Ammon's horn (tissue), 1 donor: Measurements from ENCODE around the gene TUT4.

Source experiments
- DNase-seq: peaks from one replicate; pipeline ENCODE4 v3.0.0-alpha.2; 2016; ENCODE audit warnings: low spot score

TUT4 gene

DNA sequence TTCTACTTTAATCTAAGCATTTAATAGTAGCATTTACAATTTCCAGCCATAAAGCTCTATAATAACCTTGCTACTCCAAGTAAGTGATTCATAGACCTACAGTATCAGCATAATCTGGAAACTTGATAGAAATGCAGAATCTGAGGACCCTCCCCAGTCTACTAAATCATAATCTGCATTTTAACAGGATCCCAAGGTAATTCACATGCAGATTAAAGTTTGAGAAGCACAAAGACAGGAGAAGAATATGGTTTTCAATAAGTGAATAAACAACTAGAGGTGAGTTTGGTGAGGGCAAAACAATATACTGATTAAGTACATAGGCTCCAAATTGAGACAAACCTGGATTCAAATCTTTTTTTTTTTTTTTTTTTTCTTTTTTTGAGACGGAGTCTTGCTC lies 91.1 kb downstream of the TUT4 start:
- DNase-seq = no peak

DNA sequence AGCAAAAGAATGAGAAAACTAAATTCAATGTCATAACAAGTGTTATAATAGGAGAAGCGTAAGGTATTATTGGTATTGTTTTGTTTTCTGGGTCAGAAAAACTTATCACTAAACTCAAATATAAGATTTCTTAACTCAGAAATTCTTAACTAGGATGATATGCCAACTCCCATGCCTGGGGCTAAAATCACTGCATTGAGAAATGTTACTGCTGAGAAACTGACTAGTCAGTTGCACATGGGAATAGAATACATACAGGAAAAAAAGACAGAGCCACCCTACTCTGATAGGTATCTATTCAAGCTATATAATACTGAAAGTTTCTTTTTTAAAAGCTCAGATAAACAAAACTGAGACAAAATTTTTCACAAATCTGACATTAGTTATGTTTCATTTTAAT lies 92.2 kb downstream of the TUT4 start:
- DNase-seq = no peak

DNA sequence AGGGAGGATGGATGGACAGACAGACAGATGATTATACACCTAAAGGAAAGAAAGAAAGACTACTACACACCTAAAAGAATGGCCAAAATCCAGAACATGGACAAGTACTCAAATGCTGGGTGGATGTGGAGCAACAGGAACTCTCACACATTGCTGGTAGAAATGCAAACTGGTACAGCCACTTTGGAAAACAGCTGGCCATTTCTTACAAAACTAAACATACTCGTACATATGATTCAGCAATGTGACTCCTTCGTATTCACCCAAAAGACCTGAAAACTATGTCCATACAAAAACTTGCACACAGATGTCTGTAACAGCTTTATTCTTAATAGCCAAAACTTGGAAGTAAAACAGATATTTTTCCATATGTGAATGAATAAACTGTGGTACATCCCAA lies 97.2 kb downstream of the TUT4 start:
- DNase-seq = no peak

DNA sequence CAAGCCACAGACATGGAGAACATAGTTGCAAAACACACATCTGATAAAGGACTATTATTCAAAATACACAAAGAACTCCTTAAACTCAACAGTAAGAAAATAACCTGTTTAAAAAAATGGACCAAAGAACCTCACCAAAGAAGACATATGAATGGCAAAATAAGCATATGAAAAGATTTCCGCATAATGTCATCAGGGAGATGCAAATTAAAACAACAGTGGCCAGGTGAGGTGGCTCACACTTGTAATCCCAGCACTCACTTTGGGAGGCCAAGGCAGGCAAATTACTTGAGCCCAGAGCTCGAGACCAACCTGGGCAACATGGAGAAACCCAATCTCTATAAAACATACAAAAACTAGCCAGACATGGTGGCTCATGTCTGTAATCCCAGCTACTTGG lies 98.1 kb downstream of the TUT4 start:
- DNase-seq = no peak

DNA sequence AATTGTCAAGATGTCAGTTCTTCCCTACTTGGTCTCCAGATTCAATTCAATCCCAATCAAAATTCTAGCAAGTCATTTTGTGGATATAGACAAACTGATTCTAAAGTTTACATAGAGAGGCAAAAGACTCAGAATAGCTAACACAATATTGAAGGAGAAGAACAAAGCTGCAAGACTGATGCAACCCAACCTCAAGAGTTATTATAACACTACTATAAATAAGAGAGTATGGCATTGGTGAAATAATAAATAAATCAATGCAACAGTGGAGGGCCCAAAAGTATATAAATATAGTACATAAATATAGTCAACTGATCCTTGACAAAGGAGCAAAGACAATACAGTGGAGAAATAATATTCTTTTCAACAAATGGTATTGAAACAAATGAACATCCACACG lies 98.8 kb downstream of the TUT4 start:
- DNase-seq = no peak

DNA sequence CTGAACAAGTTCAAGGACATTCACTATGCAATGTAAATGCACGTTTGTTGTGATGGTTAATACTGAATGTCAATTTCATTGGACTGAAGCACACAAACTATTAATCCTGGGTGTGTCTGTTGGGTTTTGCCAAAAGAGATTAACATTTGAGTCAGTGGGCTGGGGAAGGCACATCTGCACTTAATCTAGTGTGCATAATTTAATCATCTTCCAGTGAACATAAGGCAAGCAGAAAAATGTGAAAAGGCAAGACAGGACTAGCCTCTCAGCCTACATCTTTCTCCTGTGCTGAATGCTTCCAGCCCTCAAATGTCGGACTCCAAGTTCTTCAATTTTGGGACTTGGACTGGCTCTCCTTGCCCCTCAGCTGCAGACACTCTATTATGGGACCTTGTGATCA lies 108.4 kb downstream of the TUT4 start:
- DNase-seq = no peak

DNA sequence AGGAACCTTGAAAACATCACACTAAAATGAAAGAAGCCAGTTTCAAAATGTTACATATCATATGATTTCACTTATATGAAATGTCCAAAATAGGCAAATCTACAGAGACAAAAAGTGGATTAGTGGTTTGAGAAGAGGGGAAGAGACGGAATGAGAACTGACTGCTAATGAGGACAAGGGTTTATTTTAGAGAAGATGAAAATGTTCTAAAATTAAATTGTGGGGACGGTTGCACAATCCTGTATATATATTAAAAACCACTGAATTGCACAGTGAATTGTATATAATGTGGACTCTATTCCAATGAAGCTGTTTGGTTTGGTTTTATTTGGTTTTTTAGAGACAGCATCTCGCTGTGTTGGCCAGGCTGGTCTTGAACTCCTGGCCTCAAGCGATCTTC lies 112.9 kb downstream of the TUT4 start:
- no peak for DNase-seq

DNA sequence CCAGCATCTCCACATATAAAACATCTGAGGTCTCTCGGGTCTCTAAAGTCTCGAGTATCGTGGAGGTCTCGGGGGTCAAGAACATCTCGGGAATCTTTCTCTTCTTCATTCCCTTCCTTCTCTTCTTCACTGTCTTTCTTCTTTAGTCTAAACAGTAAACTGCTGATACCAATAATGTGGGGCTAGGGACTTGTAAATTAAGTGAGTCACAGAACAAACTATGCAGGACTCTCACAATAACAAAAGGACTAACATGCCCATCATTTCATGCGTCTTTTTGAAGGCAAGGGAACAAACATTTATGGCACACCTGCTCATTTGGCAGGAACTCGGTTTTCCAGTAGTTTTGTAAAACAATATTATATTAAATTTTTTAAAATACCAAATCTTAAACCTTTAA lies 116.1 kb downstream of the TUT4 start:
- DNase-seq = no peak

DNA sequence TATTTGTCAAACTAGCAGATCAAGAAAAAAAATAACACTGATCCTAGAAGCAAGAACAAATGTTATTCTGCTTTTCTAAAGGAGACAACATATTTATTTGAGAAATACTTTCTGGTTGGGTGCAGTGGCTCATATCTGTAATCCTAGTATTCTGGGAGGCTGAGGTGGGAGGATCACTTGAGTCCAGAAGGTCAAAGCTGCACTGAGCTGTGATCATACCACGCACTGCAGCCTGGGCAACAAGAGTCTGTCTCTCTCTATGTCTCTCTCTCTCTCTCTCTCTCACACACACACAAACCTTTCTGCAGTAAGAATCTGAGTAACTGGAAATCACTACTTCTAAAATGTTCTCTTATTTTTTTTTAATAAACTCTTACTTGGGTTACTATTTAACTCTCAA lies 117.2 kb downstream of the TUT4 start:
- no peak for DNase-seq

DNA sequence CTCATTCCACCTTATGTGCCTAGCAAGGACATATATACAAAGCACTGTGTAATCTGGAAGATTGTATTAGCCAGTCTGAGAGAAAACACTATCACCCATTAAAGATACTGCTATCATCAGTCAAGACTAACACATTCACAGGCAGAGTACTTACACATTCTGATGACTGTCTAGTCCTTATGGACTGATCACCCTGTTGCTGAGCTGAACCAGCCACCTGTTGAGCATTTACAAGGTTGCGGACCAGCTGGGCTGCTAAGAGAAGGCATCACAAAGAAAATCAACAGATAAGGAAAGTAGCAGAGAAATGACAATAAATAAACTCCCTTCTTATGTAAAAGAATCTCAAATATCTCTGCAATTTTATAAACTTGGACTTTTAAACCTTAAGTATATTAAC lies 117.7 kb downstream of the TUT4 start:
- no peak for DNase-seq

DNA sequence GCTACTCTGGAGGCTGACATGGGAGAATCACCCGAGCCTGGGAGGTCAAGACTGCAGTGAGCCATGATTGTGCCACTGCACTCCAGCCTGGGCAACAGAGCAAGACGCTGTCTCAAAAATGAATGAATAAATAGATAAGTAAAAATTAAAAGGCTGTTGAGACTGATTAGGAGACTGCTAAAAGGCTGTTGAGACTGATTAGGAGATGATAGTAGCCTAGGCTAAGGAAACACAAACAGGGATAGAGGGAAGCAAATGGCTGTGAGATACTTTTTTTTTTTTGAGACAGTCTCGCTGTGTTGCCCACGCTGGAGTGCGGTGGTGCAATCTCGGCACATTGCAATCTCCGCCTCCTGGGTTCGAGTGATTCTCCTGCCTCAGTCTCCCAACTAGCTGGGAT lies 120.1 kb downstream of the TUT4 start:
- DNase-seq = no peak

DNA sequence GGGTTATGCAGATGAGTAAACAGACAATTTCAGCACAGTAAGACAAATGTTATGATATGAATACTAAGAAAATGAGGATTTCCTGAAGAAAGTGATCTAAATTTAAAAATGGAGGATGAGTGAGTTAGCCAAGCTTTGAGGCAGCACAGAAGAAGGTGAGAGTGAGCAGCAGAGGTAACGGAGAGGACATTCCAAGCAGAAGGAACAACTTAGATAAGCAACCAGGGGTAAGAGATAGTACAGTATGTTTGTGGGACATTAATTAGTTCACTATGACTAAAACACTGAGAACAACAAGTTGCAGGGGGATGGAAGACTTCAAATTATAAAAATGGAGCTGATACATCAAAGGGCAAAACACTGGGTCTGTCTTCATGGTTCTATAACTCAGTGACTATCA lies 125.7 kb downstream of the TUT4 start:
- no peak for DNase-seq

DNA sequence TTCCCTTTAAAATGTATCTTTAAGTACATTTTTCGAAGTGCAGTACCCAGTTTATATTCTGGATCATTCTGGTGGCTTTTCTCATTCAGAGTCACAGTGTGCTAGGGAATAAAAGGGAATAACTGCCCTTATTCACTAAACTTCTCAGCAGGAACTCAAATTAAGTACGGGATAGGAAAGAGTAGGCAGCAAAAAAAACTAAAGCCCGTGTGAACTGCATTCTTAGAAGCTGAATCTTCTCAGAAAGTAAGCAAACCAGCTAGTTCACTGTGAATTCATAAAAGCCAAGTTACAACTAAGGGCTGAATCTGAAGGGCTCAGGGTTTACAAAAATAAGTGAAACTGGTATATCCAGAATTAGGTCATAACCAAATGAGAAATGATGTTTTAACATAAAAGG lies 126.5 kb downstream of the TUT4 start:
- DNase-seq = no peak

DNA sequence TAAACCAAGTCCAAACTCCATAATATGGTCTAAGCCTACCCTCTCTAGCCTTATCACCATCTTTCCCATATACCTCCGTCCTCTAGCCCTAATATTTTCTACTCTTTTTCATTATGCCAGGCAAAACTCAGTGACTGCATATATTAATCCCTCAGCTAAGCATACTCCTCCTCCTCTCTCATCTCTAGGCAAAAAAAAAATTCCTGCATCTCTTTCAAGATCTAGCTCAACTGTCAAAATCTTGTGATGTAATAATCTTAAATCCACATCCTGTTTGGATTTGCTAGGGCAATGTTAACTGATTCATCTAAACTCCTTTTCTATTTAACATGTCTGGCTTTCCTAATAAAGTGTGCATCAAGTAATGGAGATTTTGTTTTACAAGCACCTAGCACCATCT lies 128.1 kb downstream of the TUT4 start:
- no peak for DNase-seq

DNA sequence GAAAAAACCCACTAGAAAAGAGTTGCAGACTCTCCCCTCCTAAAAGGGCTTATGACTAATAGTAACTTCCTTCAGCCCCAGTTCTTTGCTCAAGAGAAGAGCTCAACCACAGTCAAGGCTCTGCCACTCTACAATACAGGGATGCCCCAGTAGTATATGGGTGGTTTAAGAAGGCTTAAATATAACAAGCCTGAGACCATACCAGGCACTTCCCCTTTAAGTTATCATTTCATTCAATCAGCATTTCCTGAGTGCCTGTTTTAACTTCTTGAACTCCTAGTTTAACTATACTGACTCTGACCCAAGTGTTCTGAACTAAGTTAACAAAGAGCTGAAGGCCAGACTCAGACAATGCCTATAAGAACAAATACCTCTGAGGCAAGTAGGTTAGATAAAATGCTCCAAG lies 128.7 kb downstream of the TUT4 start:
- no peak for DNase-seq

DNA sequence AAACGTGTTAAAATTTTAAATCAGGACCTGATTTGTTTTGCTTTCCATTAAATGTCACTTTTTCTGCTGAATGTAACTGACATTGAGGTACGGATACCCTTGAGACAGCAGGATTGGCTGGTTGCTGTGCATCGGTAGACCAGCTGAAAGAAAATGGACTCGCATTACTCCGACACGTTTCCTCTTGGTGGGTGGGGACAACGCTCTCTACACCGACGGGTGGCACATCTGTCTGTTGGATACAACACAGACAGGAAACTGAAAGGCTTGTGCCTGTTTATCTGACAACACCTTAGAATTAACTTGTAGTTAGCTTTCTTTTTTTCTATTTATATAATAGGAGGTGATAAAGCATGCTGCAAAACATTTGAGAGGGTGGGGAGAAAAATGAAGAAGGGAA lies 129.1 kb downstream of the TUT4 start:
- no peak for DNase-seq

DNA sequence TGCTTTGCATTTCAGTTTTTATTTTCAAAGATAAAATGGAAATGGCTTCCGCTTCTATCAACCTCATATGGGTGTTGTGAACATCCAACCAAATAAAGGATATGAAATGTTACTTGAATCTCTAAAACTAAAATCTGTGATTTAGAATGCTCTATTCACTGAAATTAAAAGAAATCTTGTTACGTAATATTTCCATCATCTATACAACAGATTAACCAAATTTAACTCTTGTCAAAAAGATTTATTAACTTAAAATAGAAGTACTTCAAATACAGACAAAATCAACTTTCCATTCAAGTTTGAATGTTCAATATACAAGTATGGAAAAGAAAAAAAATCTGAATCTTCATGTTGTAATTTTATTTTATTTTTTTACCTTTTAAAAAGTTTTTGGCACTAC lies 129.8 kb downstream of the TUT4 start:
- no peak for DNase-seq

DNA sequence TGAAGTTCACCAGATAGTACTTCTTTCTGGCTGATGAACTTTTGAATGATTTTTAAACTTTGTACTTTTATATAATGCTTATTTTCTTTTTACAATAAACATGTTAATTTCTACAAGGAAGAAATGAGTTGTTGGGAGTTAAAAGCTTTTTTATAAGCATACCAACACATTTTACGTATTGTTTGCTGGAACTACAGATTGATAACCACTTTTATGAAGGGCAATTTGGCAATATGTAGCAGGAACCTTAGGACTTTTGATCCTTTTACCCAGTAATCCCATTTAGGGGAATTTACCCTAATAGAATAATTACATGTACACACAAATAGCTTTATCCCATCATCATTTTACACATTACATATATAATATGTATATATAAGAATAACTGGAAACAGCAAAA lies 132.2 kb downstream of the TUT4 start:
- DNase-seq = no peak

DNA sequence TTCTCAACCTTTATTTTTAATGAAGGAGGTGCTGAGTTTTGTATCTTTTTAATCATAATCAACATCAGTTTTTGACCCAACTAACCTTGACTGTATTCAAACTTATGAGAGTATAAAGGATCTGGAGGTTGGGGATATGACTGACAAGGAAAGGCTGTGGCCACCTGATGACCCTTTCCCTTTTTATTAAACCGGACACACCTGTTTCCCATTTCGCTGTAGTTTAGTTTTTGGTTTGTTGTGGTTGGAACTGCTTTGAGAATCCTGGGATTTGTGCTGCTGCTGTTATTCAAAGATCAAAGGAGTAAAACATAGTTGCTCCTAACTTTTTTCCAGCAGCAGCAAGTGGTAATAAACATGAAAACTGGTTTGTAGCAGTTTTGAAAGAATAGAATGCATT lies 136.1 kb downstream of the TUT4 start:
- no peak for DNase-seq

DNA sequence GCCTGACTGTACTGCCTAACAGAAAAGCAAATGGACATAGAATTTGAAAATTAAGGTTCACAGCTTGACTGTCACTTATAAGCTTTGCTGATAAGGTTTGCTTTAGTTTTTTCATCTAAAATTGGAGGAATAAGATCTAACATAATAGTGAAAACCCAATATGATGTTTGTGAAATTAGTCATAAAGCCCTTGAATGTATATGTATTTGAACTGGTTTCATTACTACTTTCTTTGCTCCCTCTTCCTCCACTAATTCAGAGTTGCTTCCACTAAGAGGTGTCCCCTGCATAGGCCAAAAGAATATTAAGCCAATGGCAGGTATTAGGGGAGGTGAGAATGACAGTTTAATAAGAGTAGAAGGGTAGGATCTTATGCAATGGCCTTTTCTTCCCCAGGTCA lies 137.9 kb downstream of the TUT4 start:
- no peak for DNase-seq

DNA sequence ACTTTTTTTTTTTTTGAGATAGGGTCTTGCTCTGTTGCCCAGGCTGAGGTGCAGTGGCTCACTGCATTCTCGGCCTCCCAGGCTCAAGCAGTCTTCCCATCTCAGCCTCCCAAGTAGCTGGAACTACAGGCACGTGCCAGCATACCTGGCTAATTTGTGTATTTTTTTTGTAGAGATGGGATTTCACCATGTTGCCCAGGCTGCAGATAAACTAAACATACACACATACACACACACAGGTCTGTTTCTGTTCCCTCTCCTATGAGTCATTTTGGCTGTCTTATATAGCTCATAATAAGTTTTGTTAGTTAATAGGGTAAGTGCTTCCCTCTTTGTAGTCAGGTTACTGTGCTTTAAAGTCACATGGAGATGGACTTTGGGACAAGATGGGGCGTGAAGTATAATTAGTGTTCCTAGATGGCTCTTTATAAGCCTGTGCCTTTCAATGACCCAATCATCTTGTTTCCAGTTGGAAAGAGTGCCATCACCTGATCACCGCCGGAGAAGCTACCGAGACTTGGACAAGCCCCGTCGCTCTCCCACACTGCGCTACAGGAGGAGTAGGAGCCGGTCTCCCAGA lies 139.4 kb downstream of the TUT4 start:
- DNase-seq = no peak

DNA sequence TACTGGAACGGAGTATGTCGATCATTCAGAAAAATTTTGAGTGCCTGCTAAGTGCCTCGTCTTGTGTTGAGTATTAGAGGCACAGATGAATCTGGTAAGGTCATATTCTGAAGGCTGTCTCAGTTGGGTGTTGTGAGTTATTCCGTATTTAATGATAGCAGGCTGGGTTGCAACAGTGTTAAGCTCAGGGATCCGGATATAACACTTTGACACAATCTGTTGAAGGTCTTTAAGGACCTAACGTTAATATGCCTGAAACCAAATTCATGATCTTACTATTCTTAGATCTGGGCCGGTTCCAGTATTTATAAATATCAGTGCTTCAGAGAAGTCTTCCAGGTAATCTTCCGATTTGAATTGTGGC lies 147.9 kb downstream of the TUT4 start:
- DNase-seq = no peak

DNA sequence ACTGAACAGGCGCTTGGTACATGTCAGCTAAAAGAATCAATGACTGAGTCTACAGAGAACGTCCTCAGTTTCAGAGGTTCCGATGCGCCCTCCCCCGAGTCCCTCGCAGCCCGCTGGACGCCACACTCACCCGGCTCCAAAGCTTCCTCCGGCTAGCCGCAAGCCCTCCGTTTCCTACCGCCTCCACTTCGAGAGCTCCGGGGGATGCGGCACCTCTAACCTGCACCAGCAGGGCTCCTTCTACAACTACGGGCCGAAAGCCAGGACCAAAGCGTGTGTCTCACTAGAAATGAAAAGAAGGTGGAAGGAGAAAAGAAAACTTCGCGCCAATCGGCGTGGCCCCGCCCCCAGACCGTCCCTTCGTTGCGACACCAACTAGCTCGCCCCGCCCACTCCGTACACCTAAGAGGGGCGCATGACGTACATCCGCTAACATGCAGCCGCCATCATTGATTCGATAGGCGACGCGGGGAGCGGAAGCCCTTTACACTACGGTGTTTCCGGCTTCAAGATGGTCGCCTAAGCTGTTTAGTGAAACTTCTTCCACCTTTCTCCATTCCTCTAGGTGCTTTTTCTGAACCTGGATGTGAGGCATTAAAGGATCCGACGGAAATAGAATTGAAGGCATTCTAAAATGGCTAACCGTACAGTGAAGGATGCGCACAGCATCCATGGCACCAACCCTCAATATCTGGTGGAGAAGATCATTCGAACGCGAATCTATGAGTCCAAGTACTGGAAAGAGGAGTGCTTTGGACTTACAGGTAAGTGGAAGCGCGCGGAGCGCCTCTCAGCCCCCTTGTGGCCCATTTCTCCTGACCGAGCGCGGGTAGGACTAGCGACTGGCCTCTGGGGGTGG lies 148.5 kb downstream of the TUT4 start, which contains the start of the genes ORC1 and PRPF38A:
Gene ORC1 (minus strand): TSS at position 308 of the 859 bp plus-strand sequence. CDS start 2,200 bp downstream, outside the sequence.
Gene PRPF38A (plus strand): TSS at position 487 of the 859 bp plus-strand sequence. CDS start 148 bp downstream, at position 635.
- DNase-seq = peak; percentile 99

DNA sequence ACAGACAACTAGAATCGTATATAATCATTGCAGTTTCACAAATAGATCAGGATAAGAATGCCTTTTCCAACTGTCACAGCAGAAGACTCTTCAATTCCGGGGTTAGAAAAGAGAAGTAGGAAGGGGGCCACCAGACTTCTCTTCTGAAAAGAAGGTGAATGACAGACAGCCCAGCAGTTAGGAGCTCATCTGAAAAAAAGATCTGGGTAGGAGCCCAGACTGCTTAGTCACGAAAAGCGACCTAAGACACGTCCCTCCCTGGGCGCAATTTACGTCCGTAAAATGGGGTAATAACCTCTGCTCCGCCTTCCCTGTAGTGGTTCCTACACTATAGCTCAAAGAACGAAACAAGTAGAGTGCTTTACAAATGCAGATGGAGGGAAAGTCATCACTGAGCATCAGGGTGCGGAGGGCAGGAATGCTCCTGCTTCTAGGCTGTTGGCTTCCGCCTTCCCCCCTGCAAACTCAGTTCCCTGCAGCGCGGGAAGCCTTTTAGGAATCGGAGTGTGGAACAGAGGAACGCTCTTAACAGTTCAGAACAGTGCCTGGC lies 149.3 kb downstream of the TUT4 start:
- DNase-seq = no peak
